K562 (cell line): ENCODE data around the gene LPIN1. TPM values are rescaled to one million over a fixed set of nuclear protein-coding genes. Genes with fewer than 3 reads are reported as not detected.

Source experiments
- ARID1B ChIP-seq: fragments of 450-650 bp; IDR thresholded peaks from 2 replicates; pipeline ENCODE4 v1.6.1; 2016; ENCODE audit warnings: antibody characterized with exemption, mild to moderate bottlenecking, inconsistent platforms
- DIDO1 ChIP-seq: fragments of 450-650 bp; IDR thresholded peaks from 2 replicates; pipeline ENCODE4 v1.6.1; 2016; ENCODE audit warnings: low read depth, missing biosample characterization, missing genetic modification characterization
- GTF2A2 ChIP-seq: IDR thresholded peaks from 2 replicates; pipeline ENCODE4 v1.6.1; 2016; ENCODE audit warnings: mild to moderate bottlenecking, missing genetic modification characterization, missing compliant biosample characterization
- MYC ChIP-seq, 2 experiments: fragments of 250-450 bp in 1 of 2; sonication (Bioruptor Pico) in 1 of 2; IDR thresholded peaks; 2 replicates each; pipeline versions ENCODE4 v1.5.1 to v1.6.1; 2012 to 2021; ENCODE audit warnings: low read depth in 2 of 2, borderline replicate concordance in 1 of 2, improper control_type of control experiment in 1 of 2, low read length in 1 of 2, mild to moderate bottlenecking in 1 of 2, moderate library complexity in 1 of 2
- PBX2 ChIP-seq, 2 experiments: IDR thresholded peaks in 1 of 2; conservative IDR thresholded peaks in 1 of 2; 2 replicates each; pipeline ENCODE4 v1.6.1; 2016; ENCODE audit warnings: low read depth in 2 of 2, mild to moderate bottlenecking in 1 of 2, missing compliant biosample characterization in 1 of 2, missing genetic modification characterization in 1 of 2, moderate library complexity in 1 of 2
- RNF219 ChIP-seq: fragments of 250-450 bp; sonication (Bioruptor Pico); IDR thresholded peaks from 2 replicates; pipeline ENCODE4 v1.5.0; 2022; ENCODE audit warnings: mild to moderate bottlenecking
- TCF7 ChIP-seq: sonication (generic); IDR thresholded peaks from 2 replicates; pipeline ENCODE4 v1.6.1; 2016; ENCODE audit warnings: antibody characterized with exemption, borderline replicate concordance
- ZNF79 ChIP-seq: fragments of 250-450 bp; sonication (Bioruptor Pico); IDR thresholded peaks from 2 replicates; pipeline ENCODE4 v1.4.0; 2020; ENCODE audit warnings: low read depth, mild to moderate bottlenecking, moderate library complexity
- polyA plus RNA-seq, 8 experiments: library from polyadenylated mRNA; depleted of rRNA in 4 of 8; stranded (reverse) in 5 of 8; unstranded in 3 of 8; fragments of >200 nt; fragmentation: Nextera tagmentation in 2 of 8; fragmentation: Illumina TruSeq in 1 of 8; extraction: Ambion mirVana in 2 of 8; extraction: Trizol in 1 of 8; gene quantifications; 2 replicates each; pipeline versions ENCODE4 v1.2.1 to v1.2.3, GENCODE V29; 2011 to 2014; ENCODE audit warnings: inconsistent platforms in 1 of 8, missing spikeins in 1 of 8
- total RNA-seq, 7 experiments: library from RNA; depleted of rRNA in 6 of 7; stranded (reverse); fragments of >200 nt in 6 of 7; fragmentation: Illumina TruSeq in 2 of 7; extraction: Trizol in 2 of 7; gene quantifications; 2 replicates each; pipeline versions ENCODE4 v1.2.1 to v1.2.3, GENCODE V29; 2011 to 2021; ENCODE audit warnings: low replicate concordance in 1 of 7
- TF ChIP-seq, protein P1 (sequence below): fragments of 450-650 bp; IDR thresholded peaks from 2 replicates; pipeline ENCODE4 v1.6.1; 2016; ENCODE audit warnings: low read depth
- TF ChIP-seq, protein P2 (sequence below): sonication (generic); formaldehyde crosslinking; IDR thresholded peaks from 2 replicates; pipeline ENCODE4 v1.8.0; 2022; ENCODE audit warnings: mild to moderate bottlenecking, low read depth, missing genetic modification reagents

Gene LPIN1
- total and polyA plus RNA-seq, 9 of the 15 experiments (the other 6 are each of a cell fraction or from before 2014, with no cell fraction given) = 9.2 to 84.0 (median 27.8) TPM

DNA sequence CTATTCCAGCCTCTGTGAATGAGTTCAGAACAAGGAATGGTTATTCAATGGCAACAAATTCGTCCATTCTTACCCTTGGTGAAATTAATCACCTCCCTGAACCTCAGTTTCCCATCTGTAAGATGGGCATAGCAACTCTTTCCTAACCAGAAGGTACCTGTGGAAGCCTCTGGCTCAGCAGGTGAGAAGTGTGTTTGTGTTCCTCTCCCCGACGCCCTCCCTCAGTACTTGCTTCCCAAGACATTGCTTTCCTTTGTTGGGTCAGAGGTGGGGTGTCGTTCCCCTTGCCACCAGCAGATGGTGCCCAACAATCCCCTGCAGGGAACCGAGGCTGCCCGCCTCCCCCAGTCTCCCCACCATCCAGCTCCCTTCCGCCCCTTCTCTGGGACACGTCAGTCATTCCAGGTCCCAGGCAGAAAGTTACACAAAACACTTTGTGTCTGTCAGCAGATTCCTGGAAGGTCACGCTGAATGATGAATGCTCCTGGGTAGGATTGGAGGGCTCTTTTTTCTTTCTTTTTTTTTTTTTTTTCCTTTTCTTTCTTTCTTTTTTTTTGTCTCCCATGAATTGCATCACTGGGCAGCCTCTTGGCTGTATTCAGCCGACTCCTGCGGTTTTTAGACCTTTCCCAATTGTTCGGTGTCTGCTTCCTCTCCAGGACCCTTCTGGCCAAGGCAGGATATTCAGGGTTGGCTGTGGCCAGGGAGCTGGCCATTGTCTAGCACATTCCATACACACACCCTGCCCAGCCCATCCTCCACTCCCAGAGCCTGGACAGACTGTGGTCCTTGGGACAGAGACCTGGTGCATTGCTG, 117.3 kb downstream of the LPIN1 start (continued):
- TF ChIP-seq ZNF79 (no peak), MYC (IDR thresholded peaks at IDR 0.05; ENCODE audit: low read depth, low read length) (no peak), MYC (CRISPR knock-in tag; IDR thresholded peaks at IDR 0.05; ENCODE audit: borderline replicate concordance, low read depth) (no peak), DIDO1 (tag) (no peak), PBX2 (CRISPR knock-in tag; IDR thresholded peaks at IDR 0.05; ENCODE audit: low read depth) (peak; percentile 38; the same call in 1 of the 2 replicates), PBX2 (tag; conservative IDR thresholded peaks at IDR 0.05; ENCODE audit: low read depth) (peak; percentile 92), TCF7 (no peak), GTF2A2 (tag) (no peak), ARID1B (peak; percentile 48), RNF219 (CRISPR knock-in tag) (no peak)
- TF ChIP-seq, protein P1, sequence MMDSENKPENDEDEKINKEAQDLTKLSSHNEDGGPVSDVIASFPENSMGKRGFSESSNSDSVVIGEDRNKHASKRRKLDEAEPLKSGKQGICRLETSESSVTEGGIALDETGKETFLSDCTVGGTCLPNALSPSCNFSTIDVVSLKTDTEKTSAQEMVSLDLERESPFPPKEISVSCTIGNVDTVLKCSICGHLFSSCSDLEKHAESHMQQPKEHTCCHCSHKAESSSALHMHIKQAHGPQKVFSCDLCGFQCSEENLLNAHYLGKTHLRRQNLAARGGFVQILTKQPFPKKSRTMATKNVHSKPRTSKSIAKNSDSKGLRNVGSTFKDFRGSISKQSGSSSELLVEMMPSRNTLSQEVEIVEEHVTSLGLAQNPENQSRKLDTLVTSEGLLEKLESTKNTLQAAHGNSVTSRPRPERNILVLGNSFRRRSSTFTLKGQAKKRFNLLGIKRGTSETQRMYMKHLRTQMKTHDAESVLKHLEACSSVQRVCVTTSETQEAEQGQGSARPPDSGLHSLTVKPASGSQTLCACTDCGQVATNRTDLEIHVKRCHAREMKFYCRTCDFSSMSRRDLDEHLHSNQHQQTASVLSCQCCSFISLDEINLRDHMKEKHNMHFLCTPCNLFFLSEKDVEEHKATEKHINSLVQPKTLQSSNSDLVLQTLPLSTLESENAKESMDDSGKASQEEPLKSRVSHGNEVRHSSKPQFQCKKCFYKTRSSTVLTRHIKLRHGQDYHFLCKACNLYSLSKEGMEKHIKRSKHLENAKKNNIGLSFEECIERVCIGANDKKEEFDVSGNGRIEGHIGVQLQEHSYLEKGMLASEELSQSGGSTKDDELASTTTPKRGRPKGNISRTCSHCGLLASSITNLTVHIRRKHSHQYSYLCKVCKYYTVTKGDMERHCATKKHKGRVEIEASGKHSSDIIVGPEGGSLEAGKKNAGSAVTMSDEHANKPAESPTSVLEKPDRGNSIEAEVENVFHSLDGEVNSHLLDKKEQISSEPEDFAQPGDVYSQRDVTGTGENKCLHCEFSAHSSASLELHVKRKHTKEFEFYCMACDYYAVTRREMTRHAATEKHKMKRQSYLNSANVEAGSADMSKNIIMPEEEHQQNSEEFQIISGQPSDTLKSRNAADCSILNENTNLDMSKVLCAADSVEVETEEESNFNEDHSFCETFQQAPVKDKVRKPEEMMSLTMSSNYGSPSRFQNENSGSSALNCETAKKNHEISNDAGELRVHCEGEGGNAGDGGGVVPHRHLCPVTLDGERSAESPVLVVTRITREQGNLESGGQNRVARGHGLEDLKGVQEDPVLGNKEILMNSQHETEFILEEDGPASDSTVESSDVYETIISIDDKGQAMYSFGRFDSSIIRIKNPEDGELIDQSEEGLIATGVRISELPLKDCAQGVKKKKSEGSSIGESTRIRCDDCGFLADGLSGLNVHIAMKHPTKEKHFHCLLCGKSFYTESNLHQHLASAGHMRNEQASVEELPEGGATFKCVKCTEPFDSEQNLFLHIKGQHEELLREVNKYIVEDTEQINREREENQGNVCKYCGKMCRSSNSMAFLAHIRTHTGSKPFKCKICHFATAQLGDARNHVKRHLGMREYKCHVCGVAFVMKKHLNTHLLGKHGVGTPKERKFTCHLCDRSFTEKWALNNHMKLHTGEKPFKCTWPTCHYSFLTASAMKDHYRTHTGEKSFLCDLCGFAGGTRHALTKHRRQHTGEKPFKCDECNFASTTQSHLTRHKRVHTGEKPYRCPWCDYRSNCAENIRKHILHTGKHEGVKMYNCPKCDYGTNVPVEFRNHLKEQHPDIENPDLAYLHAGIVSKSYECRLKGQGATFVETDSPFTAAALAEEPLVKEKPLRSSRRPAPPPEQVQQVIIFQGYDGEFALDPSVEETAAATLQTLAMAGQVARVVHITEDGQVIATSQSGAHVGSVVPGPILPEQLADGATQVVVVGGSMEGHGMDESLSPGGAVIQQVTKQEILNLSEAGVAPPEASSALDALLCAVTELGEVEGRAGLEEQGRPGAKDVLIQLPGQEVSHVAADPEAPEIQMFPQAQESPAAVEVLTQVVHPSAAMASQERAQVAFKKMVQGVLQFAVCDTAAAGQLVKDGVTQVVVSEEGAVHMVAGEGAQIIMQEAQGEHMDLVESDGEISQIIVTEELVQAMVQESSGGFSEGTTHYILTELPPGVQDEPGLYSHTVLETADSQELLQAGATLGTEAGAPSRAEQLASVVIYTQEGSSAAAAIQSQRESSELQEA = no peak
- TF ChIP-seq, protein P2, sequence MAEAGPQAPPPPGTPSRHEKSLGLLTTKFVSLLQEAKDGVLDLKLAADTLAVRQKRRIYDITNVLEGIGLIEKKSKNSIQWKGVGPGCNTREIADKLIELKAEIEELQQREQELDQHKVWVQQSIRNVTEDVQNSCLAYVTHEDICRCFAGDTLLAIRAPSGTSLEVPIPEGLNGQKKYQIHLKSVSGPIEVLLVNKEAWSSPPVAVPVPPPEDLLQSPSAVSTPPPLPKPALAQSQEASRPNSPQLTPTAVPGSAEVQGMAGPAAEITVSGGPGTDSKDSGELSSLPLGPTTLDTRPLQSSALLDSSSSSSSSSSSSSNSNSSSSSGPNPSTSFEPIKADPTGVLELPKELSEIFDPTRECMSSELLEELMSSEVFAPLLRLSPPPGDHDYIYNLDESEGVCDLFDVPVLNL = no peak
